GM21515 (cell line): ENCODE results near the gene WBP11.
"Not testable (repeated sequence)": the region's sequence is repeated elsewhere in the genome, so short reads cannot be mapped to it uniquely, and the experiment has no call there.

Source experiments
- ATAC-seq: cut with Tn5 transposase; IDR thresholded peaks from one replicate; pipeline ENCODE4 v1.9.1; 2021; ENCODE audit not compliant: unreplicated experiment

Gene WBP11

DNA sequence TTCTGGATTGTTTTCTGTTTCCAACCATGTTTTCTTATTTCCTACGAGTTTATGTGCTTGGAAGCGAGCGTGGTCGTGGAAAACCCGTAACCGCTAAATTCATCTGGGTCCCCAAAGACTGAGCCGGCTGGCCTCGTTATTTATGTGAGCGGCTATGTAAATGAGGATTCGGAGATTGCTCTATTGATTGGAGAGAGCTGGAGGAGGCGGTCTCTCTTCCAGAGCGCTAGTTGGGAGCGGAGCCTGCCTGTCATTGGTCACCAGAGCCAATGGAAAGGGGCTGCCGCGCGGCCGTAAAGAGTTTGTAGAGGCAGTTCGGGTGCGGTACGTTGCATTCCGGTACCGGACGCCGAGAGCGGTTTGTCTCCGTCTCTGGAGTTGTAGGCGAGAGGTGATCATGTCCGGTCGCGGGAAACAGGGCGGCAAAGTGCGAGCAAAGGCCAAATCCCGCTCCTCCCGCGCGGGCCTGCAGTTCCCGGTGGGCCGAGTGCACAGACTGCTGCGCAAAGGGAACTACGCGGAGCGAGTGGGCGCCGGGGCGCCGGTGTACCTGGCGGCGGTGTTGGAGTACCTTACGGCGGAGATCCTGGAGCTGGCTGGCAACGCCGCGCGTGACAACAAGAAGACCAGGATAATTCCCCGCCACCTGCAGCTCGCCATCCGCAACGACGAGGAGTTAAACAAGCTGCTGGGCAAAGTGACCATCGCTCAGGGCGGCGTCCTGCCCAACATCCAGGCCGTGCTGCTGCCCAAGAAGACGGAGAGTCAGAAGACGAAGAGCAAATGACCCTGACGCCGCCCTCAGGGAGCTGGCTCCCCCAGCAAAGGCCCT is 29.0 kb downstream of the WBP11 start:
- ATAC-seq, result peak; percentile 55

- ATAC-seq, result peak; percentile 9
Measured at GRCh38 chr12:14773685-14774073, 29.6 kb downstream of the WBP11 start.

GRCh38 chr12:14772946-14773345 is 30.3 kb downstream of the WBP11 start:
- ATAC-seq, result no peak

- no peak for ATAC-seq
Measured at GRCh38 chr12:14771651-14772137, 31.6 kb downstream of the WBP11 start.

- ATAC-seq, result peak; percentile 16
Measured at GRCh38 chr12:14770496-14771461, 32.5 kb downstream of the WBP11 start.

DNA sequence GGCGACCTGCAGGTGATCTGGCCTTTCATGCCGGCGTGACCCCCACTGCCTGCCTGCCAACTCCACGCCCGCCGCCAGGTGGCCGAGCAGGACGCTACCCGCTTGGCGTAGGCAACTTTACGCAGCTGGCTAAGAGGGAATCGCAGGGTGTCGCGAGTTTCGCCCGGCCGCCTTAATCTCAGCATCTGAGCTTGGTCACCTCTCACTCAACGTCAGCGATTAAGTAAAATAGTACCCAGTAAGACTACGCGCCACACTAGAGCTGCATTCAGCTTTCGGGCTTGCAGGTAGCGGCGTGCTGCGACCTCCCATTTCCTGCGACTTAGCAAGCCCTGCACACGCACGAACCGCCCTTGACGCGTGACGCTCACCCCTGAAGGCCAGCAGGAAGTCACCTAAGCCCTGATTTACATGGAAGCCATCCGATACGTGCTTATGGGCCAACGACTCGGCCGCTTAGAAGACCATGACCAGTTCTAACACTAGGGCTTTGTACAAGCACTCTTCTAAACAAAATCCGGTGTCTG is 33.2 kb downstream of the WBP11 start:
- ATAC-seq, result peak; percentile 39

- ATAC-seq, result no peak
Measured at GRCh38 chr12:14769466-14769968, 33.8 kb downstream of the WBP11 start.

DNA sequence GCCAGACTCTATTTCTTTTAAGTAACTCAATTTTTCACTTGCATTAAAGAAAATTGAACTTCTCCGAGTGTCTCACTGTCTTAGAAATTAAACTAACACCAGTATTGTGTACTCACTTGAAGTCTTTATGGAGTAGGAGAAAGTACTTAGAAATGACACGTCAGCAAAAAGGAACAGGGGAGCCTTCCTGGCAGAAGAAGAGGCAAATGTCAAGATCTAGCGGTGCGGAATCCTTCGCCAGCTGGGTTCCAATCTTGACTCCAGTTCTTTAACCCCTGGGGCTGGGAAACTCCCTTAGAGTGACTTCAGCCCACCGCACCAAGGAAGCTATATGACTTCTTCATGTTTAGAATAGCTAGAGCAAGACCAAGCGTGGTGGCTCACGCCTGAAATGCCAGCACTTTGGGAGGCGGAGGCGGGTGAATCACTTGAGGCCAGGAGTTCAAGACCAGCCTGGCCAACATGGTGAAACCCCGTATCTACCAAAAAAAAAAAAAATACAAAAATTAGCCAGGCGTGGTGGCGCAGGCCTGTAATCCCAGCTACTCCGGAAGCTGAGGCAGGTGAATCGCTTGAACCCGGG is 34.4 kb downstream of the WBP11 start:
- no peak for ATAC-seq

GRCh38 chr12:14767617-14768016 is 35.7 kb downstream of the WBP11 start:
- ATAC-seq, result no peak

- no peak for ATAC-seq
Measured at GRCh38 chr12:14766649-14767215, 36.5 kb downstream of the WBP11 start.

- ATAC-seq, result not testable (repeated sequence)
Measured at GRCh38 chr12:14766020-14766419, 37.3 kb downstream of the WBP11 start.

- ATAC-seq, result no peak
Measured at GRCh38 chr12:14765398-14765797, 37.9 kb downstream of the WBP11 start.

DNA sequence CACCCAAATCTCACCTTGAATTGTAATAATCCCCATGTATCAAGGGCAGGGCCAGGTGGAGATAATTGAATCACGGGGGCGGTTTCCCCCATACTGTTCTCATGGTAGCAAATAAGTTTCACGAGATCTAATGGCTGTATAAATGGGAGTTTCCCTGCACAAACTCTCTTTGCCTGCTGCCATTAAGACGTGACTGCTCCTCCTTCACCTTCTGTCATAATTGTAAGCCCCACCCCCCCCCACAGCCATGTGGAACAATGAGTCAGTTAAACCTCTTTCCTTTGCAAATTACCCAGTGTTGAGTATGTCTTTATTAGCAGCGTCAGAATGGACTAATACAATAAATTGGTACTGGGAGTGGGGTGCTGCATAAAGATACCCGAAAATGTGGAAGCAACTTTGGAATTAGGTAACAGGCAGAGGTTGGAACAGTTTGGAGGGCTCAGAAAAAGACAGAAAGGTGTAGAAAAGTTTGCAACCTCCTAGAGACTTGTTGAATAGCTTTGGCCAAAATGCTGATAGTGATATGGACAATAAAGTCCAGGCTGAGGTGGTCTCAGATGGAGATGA is 43.5 kb downstream of the WBP11 start:
- not testable (repeated sequence) for ATAC-seq

DNA sequence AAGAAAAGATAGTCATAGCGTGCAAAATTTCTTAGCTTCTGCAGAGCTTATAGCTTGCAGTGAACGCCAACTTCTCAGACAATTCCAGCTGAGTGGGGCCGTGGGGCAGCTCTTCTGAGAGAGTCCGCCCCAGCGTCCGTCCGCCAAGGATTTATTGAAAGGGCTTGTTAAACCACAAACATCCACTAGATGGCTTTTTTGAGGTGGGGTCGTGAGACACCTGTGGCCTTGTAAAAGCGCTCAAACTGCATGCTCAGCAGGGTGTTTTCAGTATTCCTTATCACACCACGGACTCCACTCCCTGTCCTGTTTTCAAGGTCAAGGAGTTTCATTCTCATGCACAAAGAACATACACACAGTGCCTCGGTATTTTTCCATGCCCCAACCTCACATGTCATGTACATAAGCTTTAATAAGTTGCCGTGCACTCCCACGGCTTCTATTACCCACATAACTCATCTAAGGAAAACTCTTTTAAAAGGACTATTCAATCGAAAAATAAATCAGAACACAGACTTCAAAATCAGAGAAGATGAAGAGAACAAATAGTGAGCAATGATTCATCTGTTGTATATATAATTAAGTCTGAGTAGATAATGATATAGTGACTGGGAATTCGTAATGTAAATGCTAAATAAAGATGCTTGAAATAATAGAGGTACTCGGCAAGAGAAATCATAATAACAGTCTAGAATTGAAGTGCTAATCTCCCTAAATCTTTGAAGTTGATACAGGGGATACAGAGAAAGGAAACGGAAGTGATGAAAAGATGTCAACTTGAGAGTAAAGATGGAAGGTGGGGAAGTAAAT is 46.7 kb downstream of the WBP11 start:
- no peak for ATAC-seq

DNA sequence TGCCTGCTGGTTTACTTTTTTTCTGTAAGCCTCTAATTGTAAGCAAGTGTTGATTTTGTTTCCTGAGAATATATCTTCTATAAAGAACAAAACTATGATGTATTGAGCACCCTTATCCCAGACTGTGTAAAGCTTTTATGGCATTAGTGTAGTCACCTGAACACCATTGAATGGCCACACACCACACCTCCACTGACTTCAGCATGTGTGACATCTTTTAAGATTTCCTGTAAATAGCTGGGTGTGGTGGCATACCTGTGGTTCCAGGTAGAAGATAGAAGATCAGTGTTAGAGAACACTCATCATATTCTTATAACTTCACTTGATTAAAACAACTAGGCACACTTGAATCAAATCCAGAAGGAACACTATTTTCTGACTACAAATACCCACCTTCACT is 51.3 kb downstream of the WBP11 start:
- ATAC-seq, result no peak

DNA sequence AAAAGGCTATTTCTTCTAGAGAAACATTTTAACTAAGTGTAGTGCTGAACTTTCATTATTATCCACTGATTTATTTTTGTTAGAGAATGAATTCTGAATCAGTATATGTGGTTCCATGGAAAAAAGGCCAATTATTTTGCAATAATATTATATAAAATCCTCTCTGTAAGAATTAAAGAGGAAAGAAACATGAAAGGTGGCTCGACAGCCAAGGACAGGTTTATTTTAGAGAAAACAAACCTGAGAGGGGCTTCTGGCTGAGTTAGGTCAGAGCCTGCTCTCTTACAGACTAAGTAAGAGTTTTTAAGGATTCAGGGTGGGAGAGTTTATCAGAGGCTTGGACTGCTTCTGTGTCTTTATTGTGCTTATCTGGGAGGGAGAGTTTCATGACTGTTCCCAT is 60.2 kb downstream of the WBP11 start:
- no peak for ATAC-seq

DNA sequence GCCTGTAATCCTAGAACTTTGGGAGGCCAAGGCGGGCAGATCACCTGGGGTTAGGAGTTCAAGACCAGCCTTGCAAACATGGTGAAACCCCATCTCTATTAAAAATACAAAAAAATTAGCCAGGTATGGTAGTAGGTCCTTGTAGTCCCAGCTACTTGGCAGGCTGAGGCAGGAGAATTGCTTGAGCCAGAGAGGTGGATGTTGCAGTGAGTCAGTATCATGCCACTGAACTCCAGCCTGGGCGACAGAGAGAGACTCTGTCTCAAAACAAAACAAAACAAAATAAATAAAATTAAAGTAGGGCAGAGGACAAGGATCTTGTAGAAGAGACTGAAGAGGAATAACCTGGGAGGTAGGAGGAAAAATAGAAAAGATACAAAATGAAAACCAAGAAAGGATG is 61.3 kb downstream of the WBP11 start:
- no peak for ATAC-seq

DNA sequence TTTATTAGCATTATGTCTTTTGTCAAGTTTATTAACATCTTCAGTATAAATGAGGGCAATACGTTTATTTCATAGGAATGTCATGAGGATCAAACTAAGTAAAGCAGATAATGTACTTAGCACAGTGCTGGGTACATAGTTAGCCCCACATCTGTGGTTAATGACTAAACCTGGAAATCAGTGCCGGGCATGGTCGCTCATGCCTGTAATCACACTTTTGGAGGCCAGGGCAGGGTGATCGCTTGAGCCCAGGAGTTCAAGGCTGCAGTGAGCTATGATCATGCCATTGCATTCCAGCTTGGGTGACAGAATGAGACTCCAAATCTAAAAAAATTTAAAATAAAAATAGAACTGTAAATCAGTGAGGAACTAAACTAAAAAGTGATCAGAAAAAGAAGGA is 62.1 kb downstream of the WBP11 start:
- ATAC-seq, result no peak

DNA sequence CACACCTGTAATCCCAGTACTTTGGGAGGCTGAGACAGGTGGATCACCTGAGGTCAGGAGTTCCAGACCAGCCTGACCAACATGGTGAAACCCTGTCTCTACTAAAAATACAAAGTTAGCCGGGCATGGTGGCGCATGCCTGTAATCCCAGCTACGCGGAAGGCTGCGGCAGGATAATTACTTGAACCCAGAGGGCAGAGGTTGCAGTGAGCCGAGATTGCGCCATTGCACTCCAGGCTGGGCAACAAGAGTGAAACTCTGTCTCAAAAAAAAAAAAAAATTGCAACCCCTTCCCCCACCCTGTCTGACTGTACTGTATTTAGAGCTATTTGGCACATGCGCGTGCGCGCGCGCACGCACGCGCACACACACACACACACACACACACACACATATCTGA is 66.8 kb downstream of the WBP11 start:
- not testable (repeated sequence) for ATAC-seq
